NCI-H1417 (cell line): ENCODE results near the gene CEP350.
"Not testable (repeated sequence)": the region's sequence is repeated elsewhere in the genome, so short reads cannot be mapped to it uniquely, and the experiment has no call there.

Experiments used
- DNase-seq, 3 experiments: peaks; one replicate each; lab custom pipeline; 2025; lab: John Stamatoyannopoulos, UW

The CEP350 gene

DNA sequence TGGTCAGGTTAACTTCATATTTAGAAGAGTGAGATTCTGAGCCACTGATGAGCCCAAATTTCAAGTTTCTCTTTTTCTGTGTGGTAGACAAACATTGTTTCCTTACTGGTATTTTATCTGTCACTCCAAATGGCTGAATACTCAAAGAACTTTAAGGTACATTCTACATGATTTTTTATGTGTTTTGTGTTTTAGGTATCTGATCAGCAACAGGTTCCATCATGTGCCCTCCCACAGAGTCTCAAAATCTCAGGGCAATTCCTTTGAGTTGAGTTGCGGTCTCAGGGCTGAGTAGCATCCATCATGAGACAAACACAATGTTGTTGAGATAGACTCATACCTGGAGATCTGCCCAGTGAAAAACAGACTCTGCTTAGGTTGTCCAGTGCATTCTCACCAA lies 14.7 kb upstream of the CEP350 start:
- no peak for DNase-seq

DNA sequence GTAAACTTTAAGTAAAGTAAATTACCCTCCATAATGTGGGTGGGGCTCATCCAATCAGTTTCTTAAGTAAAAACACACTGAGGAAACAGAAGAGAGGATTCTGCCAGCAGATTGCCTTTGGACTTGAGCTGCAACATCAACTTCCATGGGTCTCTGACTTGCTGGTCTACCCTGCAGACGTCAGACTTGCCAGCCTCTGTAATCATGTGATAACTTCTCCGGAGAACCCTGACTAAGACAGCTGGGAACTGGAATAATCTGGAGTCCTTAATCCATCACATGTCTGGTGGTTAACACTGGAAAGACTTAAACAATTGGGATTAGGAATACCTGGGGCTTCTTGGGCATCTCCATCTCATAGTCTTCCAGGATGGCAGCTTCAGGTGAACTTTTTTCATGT lies 13.2 kb upstream of the CEP350 start:
- DNase-seq = no peak

DNA sequence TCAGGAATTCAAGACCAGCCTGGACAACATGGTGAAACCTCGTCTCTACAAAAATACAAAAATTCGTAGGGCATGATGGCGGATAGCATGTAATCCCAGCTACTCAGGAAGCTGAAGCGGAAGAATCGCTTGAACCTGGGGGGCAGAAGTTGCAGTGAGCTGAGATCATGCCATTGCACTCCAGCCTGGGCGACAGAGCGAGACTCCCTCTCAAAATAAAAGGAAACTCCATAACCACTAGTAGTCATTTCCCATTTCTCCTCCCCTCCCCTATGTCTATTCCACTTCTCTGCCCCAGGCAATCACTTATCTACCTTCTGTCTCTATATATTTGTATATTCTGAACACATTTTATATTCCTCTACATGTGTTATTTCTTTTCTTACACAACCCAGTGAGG lies 4.0 kb upstream of the CEP350 start:
- DNase-seq = no peak

DNA sequence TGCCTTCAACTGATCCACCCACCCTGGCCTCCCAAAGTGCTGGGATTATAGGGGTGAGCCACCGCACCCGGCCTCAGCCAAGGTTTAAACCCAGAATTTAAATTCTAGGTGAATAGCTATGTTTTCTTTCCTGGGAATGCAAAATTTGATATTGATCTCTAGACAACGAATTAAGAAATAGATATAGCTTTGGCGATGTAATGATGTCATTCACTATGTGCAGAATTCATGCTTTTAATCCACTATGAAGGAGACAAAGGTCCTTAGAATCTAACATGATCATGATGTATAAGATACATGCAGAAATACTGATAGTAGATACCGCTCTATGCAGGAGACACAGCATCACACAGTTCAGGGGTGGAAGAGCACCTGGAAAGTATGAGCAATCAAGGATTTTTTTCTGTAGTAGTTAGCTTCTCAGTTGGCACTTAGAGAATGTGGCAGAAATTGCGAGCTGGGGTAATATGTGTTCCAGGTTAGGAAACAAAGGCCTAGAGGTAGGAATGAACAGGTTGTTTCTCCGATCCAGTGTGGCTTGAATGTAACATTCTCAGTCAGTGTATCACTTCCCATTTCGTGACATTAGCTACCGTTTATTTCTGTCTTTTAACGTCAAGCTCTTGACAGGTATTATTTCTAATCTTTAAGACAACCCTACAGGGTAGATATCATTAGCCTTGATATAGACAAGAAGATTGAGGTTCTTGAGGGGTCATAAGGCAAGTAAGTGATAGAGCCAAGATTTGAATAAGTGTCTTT lies 3.0 kb upstream of the CEP350 start:
- DNase-seq = no peak

DNA sequence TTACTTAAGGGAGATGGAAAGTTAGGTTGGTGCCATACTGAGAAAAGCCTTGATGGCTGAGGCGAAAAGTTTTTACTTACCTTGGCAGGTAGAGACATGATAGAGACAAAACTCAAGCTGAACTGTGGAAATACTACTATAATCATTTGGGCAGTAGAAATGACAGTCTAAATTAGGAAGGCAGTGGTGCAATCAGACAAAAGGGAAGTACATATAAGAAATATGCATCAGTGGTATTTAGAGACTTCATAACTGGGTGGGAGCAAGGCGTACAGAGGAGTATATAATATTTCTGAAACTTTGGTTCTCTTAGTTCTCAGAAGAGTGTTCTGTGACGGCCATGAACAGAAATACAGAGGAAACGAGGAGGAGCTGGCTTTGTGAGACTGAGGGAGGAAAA lies 2.4 kb upstream of the CEP350 start:
- DNase-seq = no peak

DNA sequence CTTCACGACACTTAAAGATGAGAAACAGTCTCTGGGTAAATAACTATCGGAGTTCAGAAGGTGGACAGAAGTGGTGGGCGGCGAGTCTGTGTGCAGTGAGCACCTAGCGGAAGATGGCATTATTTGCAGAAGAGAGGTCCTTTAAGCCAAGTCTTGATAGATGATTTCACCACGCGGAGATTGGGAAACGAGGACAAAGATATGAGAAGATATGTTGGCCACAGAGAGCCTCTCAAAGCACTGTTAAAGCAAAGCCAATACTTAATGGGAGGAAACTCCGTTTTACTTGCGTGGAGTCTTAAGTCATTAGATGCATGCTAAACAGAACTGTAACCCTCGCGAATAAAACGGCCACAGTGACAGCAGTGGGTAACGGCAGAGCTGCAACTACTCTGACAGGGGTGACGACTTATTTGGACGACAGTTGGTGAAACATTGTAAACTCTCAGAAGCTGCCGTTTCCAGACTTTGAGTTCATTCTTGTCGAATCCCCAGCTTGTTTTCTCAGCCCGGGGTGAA lies 577 bp upstream of the CEP350 start:
- peak in 2 of 3 experiments; percentile 83 to 85 for DNase-seq

DNA sequence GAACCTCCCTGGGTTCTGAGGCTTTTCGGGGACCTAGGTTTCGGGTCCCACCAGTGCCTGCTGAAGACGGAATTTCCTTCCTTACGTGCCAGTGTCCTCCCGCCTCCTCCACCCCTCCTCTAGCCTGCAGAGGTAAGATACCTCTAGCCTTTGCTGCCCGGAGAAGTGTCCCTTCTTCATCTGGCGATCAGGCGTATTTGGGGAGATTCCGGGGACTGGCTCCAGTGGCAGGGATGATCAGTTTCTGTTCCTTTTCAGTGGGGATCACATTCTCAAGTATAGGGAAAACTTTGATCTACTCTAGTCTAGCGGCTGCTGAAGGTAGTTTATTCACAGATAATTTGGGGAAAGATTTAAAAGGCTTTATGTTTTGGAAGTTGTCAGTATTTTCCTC lies 674 bp downstream of the CEP350 start:
- DNase-seq = peak in 1 of 3 experiments; percentile 74

DNA sequence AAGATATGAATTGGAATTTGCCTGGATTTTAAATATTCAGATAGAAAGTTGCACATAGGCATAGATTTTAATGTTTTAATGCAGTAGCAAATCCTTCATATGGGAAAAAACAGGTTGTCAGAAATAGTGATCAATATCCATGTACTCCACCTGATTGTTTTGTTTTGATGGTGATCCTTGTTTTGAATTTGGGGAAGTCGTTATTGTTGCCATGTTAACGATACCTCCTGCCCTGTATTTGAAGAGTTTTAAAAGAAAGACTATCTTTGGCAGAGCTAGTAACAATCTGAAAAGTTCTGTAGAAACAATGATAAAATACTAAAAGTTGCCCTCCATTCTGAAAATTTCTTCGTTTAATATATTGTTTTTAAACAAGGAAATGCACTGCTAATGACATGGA lies 1.1 kb downstream of the CEP350 start:
- peak in 1 of 3 experiments; percentile 37 for DNase-seq

DNA sequence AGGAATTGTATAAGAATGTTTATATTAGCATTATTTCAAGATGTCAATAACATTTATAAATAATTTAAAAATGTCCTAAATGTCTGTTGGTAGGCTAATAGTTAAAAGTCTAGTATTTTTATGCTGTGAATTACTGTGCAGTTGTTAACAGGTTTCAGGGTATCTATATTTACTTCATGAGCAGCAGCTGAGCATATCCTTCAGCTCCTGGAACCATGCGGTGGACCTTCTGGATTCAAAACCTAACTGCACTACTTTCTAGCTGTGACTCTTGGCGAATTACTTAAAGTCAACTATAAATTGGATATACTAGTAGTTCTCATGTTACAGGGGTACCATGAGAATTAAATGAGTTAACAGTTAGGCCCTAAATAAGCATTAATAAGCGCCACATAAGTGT lies 3.7 kb downstream of the CEP350 start:
- DNase-seq = peak in 1 of 3 experiments; percentile 3

DNA sequence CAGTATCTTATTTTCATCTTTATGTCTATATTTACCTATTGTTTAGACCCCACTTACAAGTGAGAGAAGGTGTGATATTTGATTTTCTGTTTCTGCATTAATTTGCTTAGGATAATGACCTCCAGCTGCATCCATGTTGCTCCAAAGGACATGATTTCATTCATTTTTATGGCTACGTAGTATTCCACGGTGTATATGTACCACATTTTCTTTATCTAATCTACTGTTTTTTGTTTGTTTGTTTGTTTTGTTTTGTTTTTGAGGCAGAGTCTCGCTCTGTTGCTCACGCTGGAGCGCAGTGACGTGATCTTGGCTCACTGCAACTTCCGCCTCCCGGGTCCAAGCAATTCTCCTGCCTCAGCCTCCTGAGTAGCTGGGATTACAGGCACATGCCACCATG lies 7.6 kb downstream of the CEP350 start:
- not testable (repeated sequence) for DNase-seq

DNA sequence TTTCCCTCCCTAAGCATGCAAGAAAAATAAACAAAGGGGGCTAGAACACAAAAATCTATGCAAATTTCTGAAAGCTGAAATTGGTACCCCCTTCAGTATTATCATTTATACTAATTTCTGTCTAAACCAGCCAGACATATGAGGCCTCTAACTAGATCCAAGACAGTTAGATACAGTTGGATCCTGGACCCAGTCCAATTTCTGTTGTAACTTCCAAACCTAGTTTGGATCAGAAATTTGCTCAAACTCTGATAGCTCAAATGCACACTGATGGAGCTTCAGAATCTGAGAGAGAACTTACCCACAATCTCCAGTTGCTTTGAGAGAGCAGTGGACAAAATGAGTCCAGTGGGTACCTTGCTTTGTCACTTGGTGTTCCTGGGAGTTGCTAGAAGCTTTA lies 11.9 kb downstream of the CEP350 start:
- no peak for DNase-seq

DNA sequence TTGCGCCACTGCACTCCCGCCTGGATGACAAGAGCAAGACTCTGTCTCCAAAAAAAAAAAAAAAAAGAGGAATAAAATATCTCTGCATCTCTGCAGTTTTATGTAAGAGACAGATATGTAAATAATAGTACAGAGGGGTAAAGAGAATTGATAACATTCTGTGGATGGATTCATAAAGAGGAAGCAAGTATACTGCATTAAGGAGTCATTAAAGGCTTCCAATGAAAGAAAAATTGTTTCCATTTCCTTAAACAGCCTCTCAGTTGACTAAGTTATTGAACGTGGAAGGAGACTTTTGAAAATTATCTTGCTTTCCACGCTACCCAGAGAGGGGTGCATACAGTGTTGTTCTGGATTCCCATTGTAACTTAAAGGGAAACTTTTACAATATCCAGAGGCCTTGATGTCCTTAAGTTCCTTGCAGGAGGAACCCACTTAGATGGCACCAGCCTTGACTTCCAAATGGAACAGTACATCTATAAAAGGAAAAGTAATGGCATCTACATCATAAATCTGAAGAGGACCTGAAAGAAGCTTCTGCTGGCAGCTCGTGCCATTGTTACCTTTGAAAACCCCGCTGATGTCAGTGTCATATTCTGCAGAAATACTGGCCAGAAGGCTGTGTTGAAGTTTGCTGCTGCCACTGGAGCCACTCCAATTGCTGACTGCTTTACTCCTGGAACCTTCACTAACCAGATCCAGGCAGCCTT lies 13.8 kb downstream of the CEP350 start:
- DNase-seq = no peak

DNA sequence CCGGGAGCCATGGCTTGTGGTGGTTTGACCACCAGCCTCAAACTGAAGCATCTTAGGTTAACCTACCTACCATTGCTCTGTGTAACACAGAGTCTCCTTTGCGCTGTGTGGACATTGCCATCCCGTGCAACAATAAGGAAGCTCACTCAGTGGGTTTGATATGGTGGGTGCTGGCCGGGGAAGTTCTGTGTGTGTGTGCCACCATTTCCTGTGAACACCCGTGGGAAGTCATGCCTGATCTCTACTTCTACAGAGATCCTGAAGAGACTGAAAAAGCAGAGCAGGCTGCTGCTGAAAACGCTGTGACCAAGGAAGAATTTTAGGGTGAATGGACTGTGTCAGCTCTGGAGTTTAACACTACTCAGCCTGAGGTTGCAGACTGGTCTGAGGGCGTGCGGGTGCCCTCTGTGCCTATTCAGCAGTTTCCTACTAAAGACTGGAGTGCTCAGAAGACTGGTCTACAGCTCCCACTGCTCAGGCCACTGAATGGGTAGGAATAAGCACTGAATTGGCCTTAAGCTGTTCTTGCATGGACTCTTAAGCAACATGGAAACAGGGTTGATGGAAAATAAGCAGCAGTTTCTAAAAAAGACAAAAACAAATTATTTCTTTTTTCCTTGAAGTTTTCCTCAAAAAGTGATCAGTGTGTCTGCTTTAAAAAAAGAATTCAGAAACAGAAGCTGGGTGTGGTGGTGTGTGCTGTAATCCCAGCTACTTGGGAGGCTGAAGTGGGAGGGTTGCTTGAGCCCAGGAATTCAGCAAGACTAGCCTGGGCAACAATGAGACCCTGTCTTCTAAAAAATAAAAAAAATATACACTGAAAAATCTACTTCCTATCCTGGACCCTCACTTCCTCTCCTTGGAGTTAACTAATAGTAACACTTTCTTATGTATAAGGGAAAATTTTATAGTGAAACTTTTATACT lies 14.6 kb downstream of the CEP350 start:
- DNase-seq = no peak

DNA sequence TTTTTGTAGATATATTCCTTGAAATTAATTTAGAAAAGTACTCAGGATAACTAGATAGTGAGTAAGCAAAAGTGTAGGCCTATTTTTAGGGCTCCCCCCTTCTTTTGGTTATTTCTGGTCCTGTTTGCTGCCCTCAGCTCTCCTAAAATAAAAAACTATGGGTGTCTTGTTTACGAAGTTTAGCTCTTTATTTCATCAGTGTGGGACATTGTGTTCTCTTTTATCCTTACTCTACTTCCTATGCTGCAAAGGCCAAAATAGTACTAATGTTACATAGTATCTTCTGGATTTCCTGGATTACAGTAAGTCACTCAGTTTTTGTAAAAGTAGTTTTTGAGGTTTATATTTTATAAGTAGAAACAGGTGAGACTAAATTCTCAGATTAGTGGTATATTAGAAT lies 15.4 kb downstream of the CEP350 start:
- DNase-seq = no peak

DNA sequence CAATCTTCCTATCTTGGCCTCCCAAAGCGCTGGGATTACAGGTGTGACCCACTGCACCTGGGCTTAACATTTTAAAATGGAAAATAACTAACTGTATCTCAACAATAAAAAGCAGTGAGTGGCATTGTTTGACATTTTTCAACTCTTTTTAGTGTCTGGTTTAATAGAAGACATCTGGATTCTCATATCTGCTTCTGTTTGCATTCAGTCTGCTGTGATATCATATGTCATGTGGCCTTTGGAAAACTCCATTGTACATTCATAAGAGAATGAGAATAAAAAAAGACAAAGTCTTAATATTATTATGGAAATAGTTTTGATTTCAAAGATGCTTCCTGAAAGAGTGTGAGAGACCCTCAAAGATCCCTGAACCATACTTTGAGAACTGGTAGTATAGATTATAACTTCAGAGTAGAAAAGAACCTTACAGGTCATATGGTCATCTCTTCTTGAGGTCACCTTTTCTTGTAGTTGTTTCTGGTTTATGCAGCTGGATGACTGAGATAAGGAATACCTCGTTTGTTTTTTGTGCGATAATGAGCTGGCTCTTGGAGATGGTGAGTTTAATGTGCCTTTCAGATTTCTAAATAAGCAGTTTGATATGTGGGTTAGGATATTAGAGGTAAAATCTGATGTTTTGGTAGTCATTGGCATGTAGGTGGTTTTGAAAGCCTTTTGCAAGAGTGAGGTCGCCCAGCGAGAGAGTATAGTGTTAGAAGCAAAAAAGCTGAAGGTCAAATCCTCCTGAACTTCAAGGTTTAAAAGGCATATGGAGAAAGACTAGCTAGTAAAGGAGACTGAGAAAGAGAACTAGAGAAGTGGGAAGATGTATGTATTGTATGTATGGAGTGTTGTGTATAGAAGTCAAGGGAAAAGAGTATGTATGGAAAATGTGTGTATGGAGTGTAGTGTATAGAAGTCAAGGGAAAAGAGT lies 17.2 kb downstream of the CEP350 start:
- no peak for DNase-seq

DNA sequence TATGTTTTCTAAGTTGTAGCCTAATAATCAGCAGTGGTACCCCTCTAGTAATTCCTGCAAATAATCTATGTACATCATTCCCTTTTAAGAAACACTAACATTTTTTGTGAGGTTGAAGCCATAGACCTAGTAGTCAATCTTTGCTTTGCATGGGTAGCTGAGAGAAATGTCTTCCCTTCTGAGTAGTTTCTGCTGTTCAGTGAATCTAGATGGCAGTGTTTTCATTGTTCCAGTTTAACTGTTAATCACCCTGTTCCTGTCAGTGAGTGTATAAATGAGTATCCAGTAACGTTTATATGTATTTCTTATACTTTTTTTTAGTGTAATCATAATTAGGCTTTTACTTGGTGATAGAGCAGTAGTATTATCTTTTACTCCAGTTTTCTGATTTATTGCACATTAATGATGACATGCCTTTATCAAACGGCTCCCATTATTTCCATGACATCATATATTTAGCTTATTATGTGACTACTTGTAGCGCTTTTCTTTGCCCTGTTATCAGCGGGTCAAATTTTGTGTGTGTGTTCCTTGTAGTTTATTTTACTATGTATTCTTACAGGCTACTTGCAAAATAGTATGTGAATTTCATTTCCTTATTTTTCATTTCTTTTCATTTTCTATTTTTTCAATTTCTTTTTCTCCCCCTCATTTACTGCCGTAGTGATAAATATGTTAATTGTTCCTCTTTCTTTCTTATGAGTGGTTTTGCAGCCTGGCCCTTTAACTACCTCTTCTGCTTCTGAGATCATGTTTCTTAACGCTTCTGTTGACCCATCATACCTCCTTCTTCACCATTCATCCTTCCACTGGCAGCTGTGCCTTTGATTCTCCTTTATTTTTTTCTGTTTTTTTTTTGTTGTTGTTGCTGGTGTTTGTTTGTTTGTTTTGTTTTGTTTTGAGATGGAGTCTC lies 18.8 kb downstream of the CEP350 start:
- peak in 1 of 3 experiments; percentile 26 for DNase-seq

DNA sequence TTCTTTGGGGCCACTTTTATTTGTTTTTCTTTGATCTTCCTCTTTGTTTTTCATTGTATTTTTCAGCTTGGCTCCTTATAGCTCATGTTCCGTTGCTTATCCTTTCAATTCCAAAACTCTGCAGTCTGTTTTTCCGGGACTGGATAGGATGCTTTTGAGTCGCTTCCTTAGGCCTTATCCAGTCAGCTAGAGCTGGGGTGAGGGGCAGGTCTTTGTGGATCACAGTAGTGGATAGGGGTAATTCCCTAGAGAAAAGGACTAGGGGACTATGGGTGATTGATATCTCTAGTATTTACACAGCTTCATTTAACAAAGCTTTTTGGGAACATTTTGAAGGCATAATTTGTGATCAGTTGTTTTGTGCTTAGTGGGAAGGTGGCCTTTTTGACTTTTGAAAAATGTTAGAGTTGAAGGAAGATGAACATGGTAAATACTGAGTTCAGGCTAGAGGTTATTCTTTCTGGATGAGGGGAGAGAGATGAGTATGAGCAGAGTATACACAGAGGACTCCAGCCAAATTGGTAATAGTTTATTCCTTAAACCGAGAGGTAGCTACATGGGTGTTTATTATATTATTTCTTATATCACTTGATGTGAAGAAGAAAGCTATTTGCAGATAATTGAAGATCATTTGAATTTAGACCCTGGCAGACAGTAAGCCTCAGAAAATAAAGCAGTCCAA lies 22.5 kb downstream of the CEP350 start:
- DNase-seq = peak in 2 of 3 experiments; percentile 28 to 42

DNA sequence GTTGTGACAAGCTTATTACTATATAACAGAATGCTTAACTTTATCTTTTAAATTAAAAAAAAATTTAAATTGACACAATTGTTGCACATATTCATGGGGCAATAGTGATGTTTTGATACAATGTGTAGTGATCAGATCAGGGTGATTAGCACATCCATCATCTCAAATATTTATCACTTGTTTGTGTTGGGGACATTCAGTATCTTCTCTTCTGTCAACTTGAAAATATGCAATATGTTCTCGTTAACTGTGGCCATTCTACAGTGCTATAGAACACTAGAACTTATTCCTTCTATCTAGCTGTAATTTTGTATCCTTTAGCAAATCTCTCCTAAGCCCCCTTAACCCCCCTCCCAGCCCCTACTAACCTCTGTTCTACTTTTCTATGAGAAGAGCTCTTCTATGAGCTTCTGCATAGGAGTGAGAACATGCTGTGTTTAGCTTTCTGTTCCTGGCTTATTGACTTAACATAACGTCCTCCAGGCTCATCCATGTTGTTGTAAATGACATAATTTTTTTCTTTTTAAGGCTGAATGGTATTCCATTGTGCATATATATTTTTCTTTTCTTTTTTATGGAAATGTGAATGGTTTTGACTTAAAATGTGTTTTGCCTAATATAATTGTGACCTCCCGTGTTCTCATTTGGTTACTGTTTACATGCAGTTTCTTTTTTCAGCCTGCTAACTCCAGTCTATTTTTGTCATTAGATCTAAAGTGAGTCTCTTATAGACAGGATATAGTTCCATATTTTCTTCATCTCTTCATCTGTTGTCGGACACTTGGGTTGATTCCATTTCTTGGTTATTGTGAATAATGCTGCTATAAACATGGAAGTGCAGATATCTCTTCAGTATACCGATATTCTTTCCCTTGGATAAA lies 23.8 kb downstream of the CEP350 start:
- no peak for DNase-seq
